PC-3 (cell line): ENCODE results near the gene TCEANC2.

ENCODE experiments used
- CTCF ChIP-seq: fragments of 300-600 bp; sonication (generic); conservative IDR thresholded peaks from 2 replicates; pipeline ENCODE4 v1.5.1; 2017; ENCODE audit warnings: antibody characterized with exemption, low read depth, mild to moderate bottlenecking, low read length
- EZH2 ChIP-seq: fragments of 300-600 bp; sonication (generic); IDR thresholded peaks from one replicate; pipeline ENCODE4 v1.6.1; 2017; ENCODE audit warnings: antibody characterized with exemption, mild to moderate bottlenecking, low read length; ENCODE audit not compliant: unreplicated experiment
- EZH2phosphoT487 ChIP-seq: fragments of 300-600 bp; sonication (generic); IDR thresholded peaks from 2 replicates; pipeline ENCODE4 v1.6.1; 2018; ENCODE audit warnings: mild to moderate bottlenecking, antibody characterized with exemption, low read length, borderline replicate concordance

GRCh38 chr1:54107131-54107530, 53.7 kb downstream of the TCEANC2 start:
- TF ChIP-seq CTCF (peak; percentile 48), EZH2 (no peak), EZH2phosphoT487 (no peak)
